ENCODE data around the gene CNIH4.
"Not testable (repeated sequence)": the region's sequence is repeated elsewhere in the genome, so short reads cannot be mapped to it uniquely, and the experiment has no call there.

The CNIH4 gene

GRCh38 chr1:224349716-224350115 lies 7.0 kb upstream of the CNIH4 start:
- not testable (repeated sequence) for DNase-seq

GRCh38 chr1:224352436-224353085 lies 4.1 kb upstream of the CNIH4 start:
- DNase-seq: not testable (repeated sequence)

DNA sequence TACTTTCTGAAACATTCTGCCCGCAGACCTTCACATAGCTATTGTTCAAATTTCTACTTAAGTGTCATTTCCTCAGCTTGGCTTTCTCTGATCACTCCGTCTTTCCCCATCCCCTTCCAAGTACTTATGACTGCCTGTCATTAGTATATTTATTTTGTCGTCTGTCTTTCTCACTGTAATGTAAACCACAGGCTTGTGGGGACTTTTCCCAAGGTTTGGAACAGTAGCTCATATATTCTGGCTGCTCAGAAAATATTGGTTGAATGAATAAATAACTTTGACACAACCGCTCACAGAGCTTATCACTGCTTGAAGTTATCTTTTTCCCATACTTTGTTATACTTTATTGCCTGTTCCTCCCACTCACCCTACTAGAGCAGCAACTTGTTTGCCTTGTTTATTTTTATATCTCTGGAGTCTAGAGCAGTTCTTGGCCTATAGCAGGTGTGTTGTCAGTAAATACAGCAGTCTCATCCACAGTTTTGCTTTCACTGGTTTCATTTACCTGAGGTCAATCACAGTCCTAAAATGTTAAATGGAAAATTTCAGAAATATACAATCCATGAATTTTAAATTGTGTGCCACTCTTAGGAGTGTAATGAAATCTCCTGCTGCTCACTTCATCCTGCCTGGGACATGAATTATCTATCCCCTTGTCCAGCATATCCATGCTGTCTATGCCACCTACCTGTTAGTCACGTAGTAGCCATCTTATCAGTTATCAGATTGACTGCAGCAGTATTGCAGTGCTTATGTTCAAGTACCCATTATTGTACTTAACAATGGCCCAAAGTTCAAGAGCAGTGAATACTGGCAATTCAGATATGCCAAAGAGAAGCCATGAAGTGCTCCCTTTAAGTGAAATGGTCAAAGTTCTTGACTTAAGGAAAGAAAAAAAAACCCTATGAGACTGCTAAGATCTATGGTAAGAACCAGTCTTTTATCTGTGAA lies 2.4 kb upstream of the CNIH4 start:
- DNase-seq: no peak

- peak; percentile 42 for DNase-seq
Measured at GRCh38 chr1:224357626-224358124, 996 bp downstream of the CNIH4 start.

GRCh38 chr1:224358237-224358636 lies 1.6 kb downstream of the CNIH4 start:
- no peak for DNase-seq

GRCh38 chr1:224359207-224359606 lies 2.5 kb downstream of the CNIH4 start:
- DNase-seq: no peak

GRCh38 chr1:224368409-224368808 lies 11.7 kb downstream of the CNIH4 start:
- no peak for DNase-seq

DNA sequence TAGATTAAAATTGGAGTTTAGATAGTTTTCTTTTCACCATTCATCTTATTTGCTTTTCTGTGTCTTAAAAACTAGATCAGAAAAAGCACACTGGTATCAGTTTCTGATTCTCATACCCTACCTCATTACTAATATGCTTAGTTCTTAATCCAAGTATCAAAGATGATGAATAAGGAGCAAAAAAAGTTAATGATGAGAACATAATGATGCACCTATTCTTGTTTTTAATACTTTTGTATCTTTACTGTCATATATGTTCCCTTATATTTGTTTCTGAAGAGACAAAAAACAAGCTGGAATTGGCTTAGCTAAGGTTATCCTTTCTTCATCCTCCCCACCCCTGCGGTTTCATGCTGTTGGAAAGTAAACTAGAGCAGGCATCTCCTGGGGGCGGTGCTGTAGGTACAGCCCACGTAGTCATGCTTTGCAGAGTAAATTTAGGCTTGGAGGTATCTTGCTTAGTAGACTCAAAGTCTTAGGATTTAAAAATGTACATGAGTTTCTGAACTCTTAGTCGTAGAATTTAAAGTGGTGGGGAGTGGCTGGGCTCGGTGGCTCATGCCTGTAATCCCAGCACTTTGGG lies 16.4 kb downstream of the CNIH4 start:
- no peak for DNase-seq

- DNase-seq: no peak
Measured at GRCh38 chr1:224375059-224375458, 18.4 kb downstream of the CNIH4 start.

GRCh38 chr1:224377676-224378006 lies 21.0 kb downstream of the CNIH4 start:
- DNase-seq: peak; percentile 20

GRCh38 chr1:224378855-224379631 lies 22.4 kb downstream of the CNIH4 start:
- no peak for DNase-seq

DNA sequence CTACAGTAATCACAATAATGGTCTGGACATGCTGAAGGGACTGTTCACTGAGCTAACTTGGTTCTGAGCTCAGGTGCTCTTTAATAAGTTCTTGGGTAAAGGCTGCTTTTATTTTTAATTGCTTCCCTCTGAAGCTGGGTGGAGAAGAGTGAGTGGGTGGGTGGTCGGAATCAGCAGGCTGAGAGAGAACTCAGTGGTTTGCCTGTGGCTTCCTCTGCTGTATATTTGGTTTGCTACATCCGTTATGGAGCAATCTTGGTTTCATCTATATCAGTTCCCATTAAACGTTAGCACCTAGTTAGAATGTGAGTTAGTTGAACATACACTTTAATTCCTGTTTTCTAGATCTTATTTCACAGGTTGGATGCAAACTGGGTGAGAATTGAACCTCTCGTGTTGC lies 23.3 kb downstream of the CNIH4 start:
- no peak for DNase-seq

DNA sequence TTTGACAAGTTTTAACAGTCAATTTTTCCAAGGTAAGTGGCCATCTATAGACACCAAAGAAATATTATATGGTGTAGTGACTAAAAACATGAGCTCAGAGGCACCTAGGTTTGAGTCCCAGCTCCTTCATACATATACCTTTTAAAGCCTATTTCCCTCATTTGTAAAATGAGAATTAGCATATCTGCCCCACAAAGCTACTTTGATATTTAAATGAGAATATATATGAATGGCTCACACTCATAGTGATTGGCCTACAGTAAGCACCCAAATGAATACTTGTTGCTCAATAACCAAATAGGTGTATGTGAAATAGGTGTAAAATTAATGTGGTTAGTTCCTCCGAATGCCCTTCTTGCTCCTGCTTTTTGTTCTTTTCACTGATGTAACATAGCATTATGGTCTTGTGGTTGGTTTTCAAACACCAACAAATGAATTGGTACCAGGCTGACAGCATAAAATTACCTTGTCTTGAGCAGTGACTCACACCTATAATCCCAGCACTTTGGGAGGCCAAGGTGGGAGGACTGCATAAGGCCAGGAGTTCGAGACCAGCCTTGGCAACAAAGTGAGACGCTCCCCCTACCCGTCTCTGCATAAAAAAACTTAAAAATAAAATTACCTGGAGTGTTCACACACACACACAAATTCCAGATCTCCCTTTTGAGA lies 25.3 kb downstream of the CNIH4 start:
- no peak for DNase-seq

GRCh38 chr1:224383218-224383617 lies 26.5 kb downstream of the CNIH4 start:
- no peak for DNase-seq

DNA sequence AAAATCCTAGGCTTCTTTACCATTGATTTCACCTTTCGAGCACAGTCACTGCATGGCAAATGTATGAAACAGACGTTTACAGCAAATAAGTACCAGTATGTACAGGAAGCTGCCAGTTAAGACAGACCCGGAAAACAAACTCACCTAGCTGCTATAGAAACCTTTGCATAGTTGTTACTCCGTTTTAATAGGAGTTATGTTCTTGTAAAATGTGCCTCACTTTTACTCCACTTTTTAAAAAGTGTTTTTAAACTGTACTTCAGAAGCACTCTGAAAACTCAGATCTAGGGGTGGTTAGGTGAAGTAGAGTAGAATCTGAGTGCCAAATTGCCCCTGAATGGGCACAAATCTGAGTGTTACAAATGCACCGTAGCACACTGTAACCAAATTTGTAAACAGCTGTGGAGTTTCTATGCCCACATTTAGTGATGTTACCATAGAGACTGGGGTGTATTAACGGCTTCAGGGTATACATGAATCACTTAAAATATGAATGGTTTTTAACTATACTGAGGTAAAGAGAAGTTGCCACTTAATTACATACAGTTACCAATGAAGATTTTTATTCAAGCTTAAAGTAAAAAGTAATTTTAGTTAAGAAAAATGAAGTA lies 30.7 kb downstream of the CNIH4 start:
- no peak for DNase-seq

- no peak for DNase-seq
Measured at GRCh38 chr1:224387943-224388342, 31.3 kb downstream of the CNIH4 start.

DNA sequence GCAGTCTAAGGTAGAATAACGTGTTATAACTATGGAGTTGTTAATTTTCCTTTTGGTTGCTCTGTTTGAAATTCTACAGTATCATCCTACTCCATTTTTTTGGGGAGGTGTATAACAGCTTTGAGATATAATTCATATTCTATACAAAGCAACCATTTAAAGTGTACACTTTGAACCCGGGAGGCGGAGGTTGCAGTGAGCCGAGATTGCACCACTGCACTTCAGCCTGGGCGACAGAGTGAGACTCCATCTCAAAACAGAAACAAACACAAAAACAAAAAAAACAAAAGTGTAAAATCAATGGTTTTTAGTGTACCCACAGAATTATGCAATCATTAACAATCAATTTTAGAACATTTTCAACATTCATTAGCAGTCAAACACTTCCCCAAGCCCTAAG lies 33.8 kb downstream of the CNIH4 start:
- DNase-seq: no peak

DNA sequence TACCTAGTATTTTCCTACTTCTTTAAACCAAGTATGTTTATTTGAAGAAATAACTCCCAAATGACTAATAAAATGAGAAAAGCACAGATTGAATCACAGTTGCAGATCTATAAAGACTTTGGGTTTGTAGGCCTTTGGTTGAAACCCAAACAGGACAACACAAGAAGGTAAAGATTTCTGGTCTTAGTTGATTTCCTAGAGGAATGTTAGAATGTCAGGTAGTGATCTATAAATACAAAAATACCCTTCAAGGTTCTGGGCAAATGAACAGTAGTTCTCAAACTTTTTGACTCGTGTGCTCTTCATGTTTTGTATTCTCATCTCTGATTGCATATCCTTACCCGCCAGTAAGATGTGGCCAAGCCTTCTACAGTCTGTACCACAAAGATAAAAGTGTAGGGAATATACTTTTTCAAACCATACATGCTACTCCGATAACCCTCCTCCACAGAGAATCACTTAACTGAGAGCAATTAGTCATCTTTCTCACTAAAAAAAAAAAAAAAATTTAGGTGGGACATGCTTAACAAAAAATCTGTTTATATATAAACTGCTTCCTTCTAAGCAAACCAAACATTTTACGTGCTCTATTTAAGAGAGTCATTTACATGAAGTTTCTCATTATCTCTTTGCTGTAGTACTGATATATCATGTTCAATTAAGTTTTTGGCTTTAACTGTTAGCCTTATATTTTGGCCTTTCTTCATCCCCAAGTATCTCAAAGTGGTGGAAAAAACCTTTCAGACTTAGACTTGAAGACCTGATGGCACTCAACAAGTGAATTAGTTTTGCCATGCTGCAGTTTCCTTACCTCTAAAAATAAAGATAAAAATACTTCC lies 36.0 kb downstream of the CNIH4 start:
- no peak for DNase-seq

DNA sequence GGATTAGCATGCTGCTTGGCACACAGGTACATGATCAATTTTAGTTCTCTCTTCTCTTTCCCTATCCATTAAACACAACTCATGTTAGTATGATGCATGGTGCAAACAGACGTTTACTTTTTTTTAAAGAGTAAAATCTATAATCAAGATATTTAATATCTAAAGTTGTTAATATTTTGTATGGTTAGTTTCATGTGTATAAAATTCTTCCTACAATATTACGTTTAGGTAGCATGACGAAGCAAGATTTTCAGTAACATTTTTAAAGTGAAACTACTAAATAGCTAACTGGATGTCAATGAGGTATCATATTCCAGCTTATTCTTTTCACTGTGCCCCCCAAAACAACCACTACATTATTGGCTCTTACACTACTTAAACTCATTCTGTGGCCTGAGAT lies 36.6 kb downstream of the CNIH4 start:
- no peak for DNase-seq

DNA sequence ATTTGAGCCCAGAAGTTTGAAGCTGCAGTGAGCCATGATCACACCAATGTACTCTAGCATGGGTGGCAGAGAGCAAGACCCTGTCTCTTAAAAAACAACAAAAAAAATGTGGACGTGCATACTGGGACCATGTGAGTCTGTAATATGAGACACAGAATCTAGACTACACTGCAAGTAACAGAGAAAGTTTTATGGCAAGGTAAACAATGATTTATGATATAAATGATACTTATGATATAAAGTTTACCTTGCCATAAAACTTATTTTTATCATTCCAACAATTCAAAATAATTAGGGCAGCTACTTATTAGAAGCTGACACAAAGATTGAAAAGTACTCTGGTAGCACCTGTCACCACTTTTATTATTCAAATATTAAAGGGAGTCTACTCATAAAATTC lies 43.2 kb downstream of the CNIH4 start:
- no peak for DNase-seq

- DNase-seq: no peak
Measured at GRCh38 chr1:224402472-224403036, 45.9 kb downstream of the CNIH4 start.

Measured in fibroblast of skin of right quadriceps (primary cell).